A673 (cell line): ENCODE measurements around the gene KCNB1. TPM values are rescaled to one million over a fixed set of nuclear protein-coding genes. Genes with fewer than 3 reads are reported as not detected.

ENCODE experiments used
- BruUV-seq: library from RNA; stranded (reverse); fragments of 400-500 nt; replicated peaks from 2 replicates; lab custom pipeline; 2021; lab: Mats Ljungman, UMichigan
- CTCF ChIA-PET: fragments of 300-600 bp; sonication (Branson Sonifier 250); formaldehyde crosslinking; loops from one replicate; lab custom pipeline; 2022; ENCODE audit warnings: antibody characterized with exemption; lab: Charles Lee
- POLR2A ChIA-PET: fragments of 300-600 bp; sonication (Branson Sonifier 250); formaldehyde crosslinking; loops from one replicate; lab custom pipeline; 2022; ENCODE audit warnings: antibody characterized with exemption; ENCODE audit not compliant: low non-redundant PET; lab: Charles Lee
- DNase-seq: peaks from one replicate; pipeline ENCODE4 v3.0.0-alpha.2; 2015; ENCODE audit warnings: low spot score
- H3K27ac ChIP-seq: fragments of 200-600 bp; sonication (generic); 2 replicates; pipeline ENCODE4 v1.5.1; 2016; ENCODE audit warnings: mixed run types, low read depth, mild to moderate bottlenecking, mixed read lengths, antibody characterized with exemption, low read length; ENCODE audit not compliant: poor library complexity, severe bottlenecking
- H3K27me3 ChIP-seq: fragments of 200-600 bp; sonication (generic); replicated peaks from 2 replicates; pipeline ENCODE4 v1.6.1; 2017; ENCODE audit warnings: mixed run types, low read depth, mild to moderate bottlenecking, mixed read lengths, antibody characterized with exemption, low read length; ENCODE audit not compliant: insufficient read depth, poor library complexity
- H3K36me3 ChIP-seq: fragments of 200-600 bp; sonication (generic); 2 replicates; pipeline ENCODE4 v1.6.1; 2016; ENCODE audit warnings: mixed run types, mild to moderate bottlenecking, mixed read lengths, antibody characterized with exemption, low read length; ENCODE audit not compliant: insufficient read depth, poor library complexity, severe bottlenecking
- H3K4me1 ChIP-seq: fragments of 200-600 bp; sonication (generic); 2 replicates; pipeline ENCODE4 v1.6.1; 2017; ENCODE audit warnings: mixed run types, mild to moderate bottlenecking, mixed read lengths, antibody characterized with exemption, low read length; ENCODE audit not compliant: insufficient read depth, poor library complexity, severe bottlenecking
- H3K4me3 ChIP-seq: fragments of 200-600 bp; sonication (generic); 2 replicates; pipeline ENCODE4 v1.5.1; 2016; ENCODE audit warnings: low read depth, mixed run types, mild to moderate bottlenecking, mixed read lengths, low read length; ENCODE audit not compliant: poor library complexity, severe bottlenecking
- H3K9me3 ChIP-seq: fragments of 200-600 bp; sonication (generic); 2 replicates; pipeline ENCODE4 v1.6.1; 2016; ENCODE audit warnings: mixed run types, low read depth, mild to moderate bottlenecking, mixed read lengths, antibody characterized with exemption, low read length; ENCODE audit not compliant: poor library complexity, severe bottlenecking
- EZH2 ChIP-seq: fragments of 200-600 bp; sonication (generic); IDR thresholded peaks from 2 replicates; pipeline ENCODE4 v1.6.1; 2017; ENCODE audit warnings: borderline replicate concordance, low read depth, mild to moderate bottlenecking, mixed read lengths, antibody characterized with exemption, low read length; ENCODE audit not compliant: poor library complexity, severe bottlenecking
- intact Hi-C: fragments of 100-400 bp; cut with micrococcal nuclease; formaldehyde crosslinking; loops from one replicate; pipeline ENCODE4 v1.10.0; 2022; ENCODE audit not compliant: unreplicated experiment
- total RNA-seq: library from RNA; stranded (reverse); gene quantifications from 2 replicates; pipeline ENCODE4 v1.2.3, GENCODE V29; 2021
- TF ChIP-seq, protein P1 (sequence below): fragments of 300-800, 200-600 bp; sonication (generic); conservative IDR thresholded peaks from 2 replicates; pipeline ENCODE4 v1.5.1; 2017; ENCODE audit warnings: low read depth, mild to moderate bottlenecking, antibody characterized with exemption, low read length, moderate library complexity, mixed read lengths

The KCNB1 gene
- total RNA-seq, 1 experiment from 2014 or later: not detected

DNA sequence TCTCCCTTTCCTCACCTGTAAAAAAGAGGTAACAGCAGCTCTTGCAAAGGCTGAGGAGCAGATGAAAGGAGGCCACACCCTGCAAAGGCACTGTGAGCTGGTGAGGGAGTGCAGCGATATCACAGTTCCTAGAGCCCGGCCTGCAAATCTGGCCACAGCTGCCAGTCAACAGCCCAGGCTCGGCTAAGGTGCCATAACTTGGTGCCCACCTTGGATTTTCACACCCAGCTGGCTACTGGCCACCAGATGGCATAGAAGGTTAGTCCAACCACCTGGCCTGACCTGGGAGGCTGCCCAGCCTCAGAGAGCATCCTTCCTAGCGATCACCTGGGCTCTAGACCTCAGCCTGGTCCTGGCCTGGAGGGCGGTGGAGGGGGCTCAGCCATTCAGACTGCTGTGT lies 46.8 kb downstream of the KCNB1 start:
- ChIA-PET POLR2A (no interaction called here), CTCF (no interaction called here)
- Histone ChIP-seq H3K4me1 (no peaks in the 10 kb centered on the region), H3K36me3 (no peaks in the 10 kb centered on the region), H3K4me3 (no peak overlapping the region), H3K9me3 (no peaks in the 10 kb centered on the region), H3K27ac (no peak overlapping the region), H3K27me3 (peaks cover 25% of the 10 kb centered on the region)
- no peak for DNase-seq
- BruUV-seq: no TSS peak
- intact Hi-C loops: no loop called here
- TF ChIP-seq, protein P1, sequence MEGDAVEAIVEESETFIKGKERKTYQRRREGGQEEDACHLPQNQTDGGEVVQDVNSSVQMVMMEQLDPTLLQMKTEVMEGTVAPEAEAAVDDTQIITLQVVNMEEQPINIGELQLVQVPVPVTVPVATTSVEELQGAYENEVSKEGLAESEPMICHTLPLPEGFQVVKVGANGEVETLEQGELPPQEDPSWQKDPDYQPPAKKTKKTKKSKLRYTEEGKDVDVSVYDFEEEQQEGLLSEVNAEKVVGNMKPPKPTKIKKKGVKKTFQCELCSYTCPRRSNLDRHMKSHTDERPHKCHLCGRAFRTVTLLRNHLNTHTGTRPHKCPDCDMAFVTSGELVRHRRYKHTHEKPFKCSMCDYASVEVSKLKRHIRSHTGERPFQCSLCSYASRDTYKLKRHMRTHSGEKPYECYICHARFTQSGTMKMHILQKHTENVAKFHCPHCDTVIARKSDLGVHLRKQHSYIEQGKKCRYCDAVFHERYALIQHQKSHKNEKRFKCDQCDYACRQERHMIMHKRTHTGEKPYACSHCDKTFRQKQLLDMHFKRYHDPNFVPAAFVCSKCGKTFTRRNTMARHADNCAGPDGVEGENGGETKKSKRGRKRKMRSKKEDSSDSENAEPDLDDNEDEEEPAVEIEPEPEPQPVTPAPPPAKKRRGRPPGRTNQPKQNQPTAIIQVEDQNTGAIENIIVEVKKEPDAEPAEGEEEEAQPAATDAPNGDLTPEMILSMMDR: no peak
- TF ChIP-seq EZH2: no peak

DNA sequence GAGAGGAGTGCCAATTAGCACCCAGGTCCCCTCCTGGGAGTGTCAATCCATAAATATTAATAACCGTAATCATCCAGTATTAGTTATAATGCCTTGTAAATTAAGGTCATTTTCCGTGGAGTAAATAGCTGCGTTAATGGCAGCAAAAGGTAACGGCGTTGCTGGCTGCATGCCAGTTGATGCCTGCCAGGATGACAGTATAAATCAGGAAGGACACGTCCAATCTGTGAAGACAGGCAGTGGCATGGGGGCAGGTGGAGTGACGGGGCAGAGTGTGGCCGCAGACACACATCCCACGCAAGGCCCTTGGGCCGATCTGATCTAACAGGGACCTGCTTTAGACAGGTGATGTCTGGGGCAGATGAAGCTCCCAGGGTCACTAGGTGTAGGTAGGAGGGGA lies 49.1 kb downstream of the KCNB1 start:
- ChIA-PET POLR2A (no interaction called here), CTCF (no interaction called here)
- no peak overlapping the region for H3K4me3 ChIP-seq
- TF ChIP-seq, protein P1: no peak
- no peak for TF ChIP-seq EZH2
- no peaks in the 10 kb centered on the region for H3K4me1 ChIP-seq
- H3K36me3 ChIP-seq: no peaks in the 10 kb centered on the region
- H3K27ac ChIP-seq: no peak overlapping the region
- BruUV-seq: no TSS peak
- H3K9me3 ChIP-seq: no peaks in the 10 kb centered on the region
- DNase-seq: no peak
- intact Hi-C loops: no loop called here
- H3K27me3 ChIP-seq: peaks cover 11% of the 10 kb centered on the region

DNA sequence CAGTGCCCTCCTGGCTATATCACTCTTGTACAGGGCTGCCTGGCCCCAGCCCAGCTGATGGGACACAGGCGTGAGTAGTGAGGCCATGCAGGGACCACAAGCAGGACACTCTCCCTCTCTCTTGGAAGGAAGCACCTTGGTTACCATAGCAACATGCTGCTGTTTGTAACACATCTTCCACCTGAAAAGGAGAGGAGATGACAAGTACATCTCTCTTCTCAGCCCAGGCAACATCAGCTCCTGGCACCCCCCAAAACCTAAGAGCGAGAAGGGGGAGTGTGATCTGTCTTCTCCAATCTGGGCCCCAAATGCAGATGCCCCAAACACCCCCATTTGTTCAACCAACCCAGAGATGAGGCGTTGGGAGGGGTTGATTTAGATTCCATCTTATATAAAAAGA lies 49.9 kb downstream of the KCNB1 start:
- ChIA-PET POLR2A (no interaction called here), CTCF (no interaction called here)
- Histone ChIP-seq H3K4me1 (no peaks in the 10 kb centered on the region), H3K27ac (no peak overlapping the region), H3K4me3 (no peak overlapping the region), H3K9me3 (no peaks in the 10 kb centered on the region), H3K36me3 (no peaks in the 10 kb centered on the region), H3K27me3 (peaks cover 14% of the 10 kb centered on the region)
- DNase-seq: no peak
- no peak for TF ChIP-seq EZH2
- TF ChIP-seq, protein P1: no peak
- BruUV-seq: no TSS peak
- intact Hi-C loops: no loop called here
